GM18873 (cell line): ENCODE results near the gene SAG.

Experiments
- ATAC-seq: cut with Tn5 transposase; IDR thresholded peaks from one replicate; pipeline ENCODE4 v1.9.1; 2021; ENCODE audit warnings: mild to moderate bottlenecking, moderate library complexity, moderate number of reproducible peaks; ENCODE audit not compliant: unreplicated experiment, low FRiP score

The SAG gene

GRCh38 chr2:233287871-233288270 is 19.7 kb upstream of the SAG start:
- ATAC-seq, result no peak

GRCh38 chr2:233288663-233289062 is 19.0 kb upstream of the SAG start:
- ATAC-seq, result no peak

GRCh38 chr2:233289648-233290047 is 18.0 kb upstream of the SAG start:
- ATAC-seq, result no peak

GRCh38 chr2:233290051-233290845 is 17.4 kb upstream of the SAG start:
- ATAC-seq, result no peak

GRCh38 chr2:233295891-233296290 is 11.7 kb upstream of the SAG start:
- no peak for ATAC-seq

GRCh38 chr2:233297076-233297475 is 10.5 kb upstream of the SAG start:
- no peak for ATAC-seq

GRCh38 chr2:233300401-233300800 is 7.2 kb upstream of the SAG start:
- no peak for ATAC-seq

GRCh38 chr2:233301248-233301647 is 6.4 kb upstream of the SAG start:
- no peak for ATAC-seq

- ATAC-seq, result no peak
Measured at GRCh38 chr2:233301811-233302210, 5.8 kb upstream of the SAG start.

GRCh38 chr2:233303252-233303651 is 4.4 kb upstream of the SAG start:
- ATAC-seq, result no peak

- ATAC-seq, result no peak
Measured at GRCh38 chr2:233311241-233311926, 3.8 kb downstream of the SAG start.

GRCh38 chr2:233312874-233313273 is 5.3 kb downstream of the SAG start:
- no peak for ATAC-seq

- no peak for ATAC-seq
Measured at GRCh38 chr2:233314180-233314925, 6.7 kb downstream of the SAG start.

- ATAC-seq, result no peak
Measured at GRCh38 chr2:233317196-233317943, 9.8 kb downstream of the SAG start.

GRCh38 chr2:233319256-233319655 is 11.6 kb downstream of the SAG start:
- no peak for ATAC-seq

- no peak for ATAC-seq
Measured at GRCh38 chr2:233320470-233320869, 12.9 kb downstream of the SAG start.

- ATAC-seq, result no peak
Measured at GRCh38 chr2:233321166-233321565, 13.6 kb downstream of the SAG start.

- ATAC-seq, result no peak
Measured at GRCh38 chr2:233323851-233324250, 16.2 kb downstream of the SAG start.

GRCh38 chr2:233325256-233325655 is 17.6 kb downstream of the SAG start:
- ATAC-seq, result no peak

- no peak for ATAC-seq
Measured at GRCh38 chr2:233325814-233326213, 18.2 kb downstream of the SAG start.

- ATAC-seq, result no peak
Measured at GRCh38 chr2:233326500-233326899, 18.9 kb downstream of the SAG start.
